GM12873 (cell line): ENCODE data around the gene ARSG.

Experiments
- TF ChIP-seq, protein P1 (sequence below): IDR thresholded peaks from 2 replicates; pipeline ENCODE4 v1.5.1; 2012; ENCODE audit warnings: low read depth, mild to moderate bottlenecking, moderate library complexity, low read length, control low read depth; ENCODE audit not compliant: insufficient read depth; ENCODE audit errors: missing control alignments

The ARSG gene

DNA sequence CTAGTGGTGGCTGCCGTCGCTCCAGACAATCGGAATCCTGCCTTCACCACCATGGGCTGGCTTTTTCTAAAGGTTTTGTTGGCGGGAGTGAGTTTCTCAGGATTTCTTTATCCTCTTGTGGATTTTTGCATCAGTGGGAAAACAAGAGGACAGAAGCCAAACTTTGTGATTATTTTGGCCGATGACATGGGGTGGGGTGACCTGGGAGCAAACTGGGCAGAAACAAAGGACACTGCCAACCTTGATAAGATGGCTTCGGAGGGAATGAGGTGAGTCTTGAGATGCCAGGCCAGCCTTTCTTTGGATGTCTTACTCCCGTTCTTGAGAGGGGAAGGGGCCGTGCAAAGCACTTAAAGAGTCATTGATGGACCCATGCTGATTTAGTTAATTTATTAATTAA, 16.1 kb downstream of the ARSG start:
- TF ChIP-seq, protein P1, sequence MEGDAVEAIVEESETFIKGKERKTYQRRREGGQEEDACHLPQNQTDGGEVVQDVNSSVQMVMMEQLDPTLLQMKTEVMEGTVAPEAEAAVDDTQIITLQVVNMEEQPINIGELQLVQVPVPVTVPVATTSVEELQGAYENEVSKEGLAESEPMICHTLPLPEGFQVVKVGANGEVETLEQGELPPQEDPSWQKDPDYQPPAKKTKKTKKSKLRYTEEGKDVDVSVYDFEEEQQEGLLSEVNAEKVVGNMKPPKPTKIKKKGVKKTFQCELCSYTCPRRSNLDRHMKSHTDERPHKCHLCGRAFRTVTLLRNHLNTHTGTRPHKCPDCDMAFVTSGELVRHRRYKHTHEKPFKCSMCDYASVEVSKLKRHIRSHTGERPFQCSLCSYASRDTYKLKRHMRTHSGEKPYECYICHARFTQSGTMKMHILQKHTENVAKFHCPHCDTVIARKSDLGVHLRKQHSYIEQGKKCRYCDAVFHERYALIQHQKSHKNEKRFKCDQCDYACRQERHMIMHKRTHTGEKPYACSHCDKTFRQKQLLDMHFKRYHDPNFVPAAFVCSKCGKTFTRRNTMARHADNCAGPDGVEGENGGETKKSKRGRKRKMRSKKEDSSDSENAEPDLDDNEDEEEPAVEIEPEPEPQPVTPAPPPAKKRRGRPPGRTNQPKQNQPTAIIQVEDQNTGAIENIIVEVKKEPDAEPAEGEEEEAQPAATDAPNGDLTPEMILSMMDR, result no peak

DNA sequence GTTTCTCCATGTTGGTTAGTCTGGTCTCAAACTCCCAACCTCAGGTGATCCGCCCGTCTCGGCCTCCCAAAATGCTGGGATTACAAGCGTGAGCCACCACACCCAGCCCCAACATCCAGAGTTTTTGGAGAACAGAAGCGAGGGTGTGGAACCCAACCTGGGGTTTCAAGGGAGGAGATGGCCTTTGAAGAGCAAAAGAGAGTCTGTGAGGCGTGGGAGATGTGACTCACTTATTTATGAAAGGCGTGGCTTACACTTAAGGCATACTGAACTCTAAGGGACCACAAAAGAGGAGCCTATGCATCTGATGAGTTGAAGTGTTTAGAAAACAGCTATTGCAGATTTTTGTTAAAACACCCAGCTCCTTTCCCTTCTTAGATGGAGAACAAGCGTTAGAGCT, 18.9 kb downstream of the ARSG start:
- TF ChIP-seq, protein P1, result no peak

DNA sequence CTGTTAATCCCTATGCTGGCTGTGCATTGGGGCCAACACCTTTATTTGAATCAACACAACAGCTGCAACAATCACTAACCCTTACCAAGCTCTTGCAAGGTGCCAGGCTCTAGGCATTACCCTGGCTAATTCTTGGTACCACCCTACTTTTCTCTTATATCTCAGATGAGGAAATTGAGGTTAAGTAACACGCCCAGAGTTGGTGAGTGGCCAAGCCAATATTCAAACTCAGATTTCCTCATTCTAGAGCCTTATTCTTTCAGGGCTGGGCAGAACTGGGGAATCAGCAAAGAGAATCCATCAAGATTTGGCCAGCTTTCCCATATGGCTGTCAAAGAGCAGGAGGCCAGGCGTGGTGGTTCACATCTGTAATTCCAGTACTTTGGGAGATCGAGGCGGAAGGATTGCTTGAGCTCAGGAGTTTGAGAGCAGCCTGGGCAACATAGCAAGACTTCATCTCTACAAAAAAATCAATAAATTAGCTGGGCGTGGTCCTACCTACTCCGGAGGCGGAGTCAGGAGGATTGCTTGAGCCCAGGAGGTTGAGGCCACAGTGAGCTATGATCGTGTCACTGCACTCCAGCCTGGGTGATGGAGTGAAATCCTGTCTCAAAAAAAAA, 23.7 kb downstream of the ARSG start:
- TF ChIP-seq, protein P1, result no peak

DNA sequence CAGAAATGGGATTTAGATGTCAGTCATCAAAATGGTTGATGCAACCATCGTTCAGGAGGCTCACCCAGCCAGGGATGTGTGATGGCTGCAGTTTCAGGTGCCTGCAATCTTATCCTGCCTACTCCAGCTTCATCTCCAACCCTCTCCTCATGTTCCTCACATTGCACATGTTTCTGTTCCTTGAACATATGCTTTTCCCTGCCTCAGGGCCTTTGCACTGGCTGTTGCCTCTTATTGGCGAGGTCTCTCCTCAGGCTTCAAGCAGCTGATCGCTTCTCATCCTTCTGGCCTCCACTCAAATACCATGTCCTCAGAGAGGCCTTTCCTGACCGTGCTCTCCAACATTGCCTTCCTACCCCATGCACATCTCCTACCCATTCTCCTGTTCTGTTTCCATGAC, 24.6 kb downstream of the ARSG start:
- TF ChIP-seq, protein P1, result no peak

DNA sequence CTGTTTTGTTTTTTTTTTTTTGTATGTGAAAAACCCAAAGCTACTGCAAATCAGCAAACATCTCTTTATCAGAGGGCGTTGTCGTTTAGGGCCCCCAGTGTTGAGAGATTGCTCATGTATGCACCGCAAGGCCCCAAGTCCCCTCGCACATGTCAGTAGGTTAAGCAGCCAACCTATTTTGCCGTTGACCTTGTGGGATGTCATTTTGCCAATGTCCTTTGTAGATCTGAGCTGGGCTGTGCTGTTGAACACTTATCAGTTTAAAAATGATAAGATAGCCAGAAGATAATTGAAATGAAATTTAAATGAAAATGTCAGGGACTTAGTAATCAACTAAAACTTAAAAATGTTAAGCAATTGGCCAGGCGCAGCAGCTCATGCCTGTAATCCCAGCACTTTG, 26.2 kb downstream of the ARSG start:
- TF ChIP-seq, protein P1, result no peak

DNA sequence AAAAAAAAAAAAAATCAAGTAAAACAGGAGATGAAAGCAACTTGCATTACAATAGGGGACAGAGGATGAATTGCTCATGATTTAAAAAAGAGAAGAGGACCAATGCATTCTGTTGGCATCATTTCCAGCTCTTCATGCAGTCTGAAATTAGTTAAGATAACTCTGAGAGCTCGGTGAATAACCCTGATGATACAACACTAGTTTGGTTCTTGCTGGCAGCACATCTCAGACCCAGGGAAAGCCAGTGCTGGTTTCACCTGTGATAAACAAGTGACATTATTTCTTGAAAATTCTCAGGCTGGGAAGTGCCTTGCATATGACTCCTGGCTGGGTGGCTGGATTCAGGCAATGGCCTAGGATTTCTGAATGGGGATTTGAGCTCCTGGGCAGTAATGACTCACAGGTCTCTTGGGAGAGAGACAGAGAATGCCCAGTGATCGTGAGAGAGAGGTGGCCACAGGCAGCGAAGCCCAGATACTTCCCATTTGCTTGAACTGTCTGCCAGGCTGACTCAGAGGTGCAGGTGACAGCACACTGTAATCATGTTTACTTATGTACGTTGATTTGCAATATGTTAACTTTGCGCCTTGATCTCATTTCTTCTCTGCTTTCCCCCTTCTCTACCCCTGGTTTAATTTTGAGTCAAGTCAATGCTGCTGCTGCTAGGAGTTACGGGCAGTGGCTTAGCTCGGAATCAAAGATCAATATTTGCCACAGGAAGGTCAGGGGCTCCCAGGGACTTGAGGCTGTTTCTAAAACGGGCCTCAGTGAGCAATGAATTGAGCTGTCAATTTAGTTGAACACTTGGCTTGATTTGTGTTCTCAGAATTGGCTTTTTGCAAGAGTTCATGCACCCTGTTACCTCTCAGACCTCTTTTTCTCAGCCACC, 27.1 kb downstream of the ARSG start:
- TF ChIP-seq, protein P1, result no peak

DNA sequence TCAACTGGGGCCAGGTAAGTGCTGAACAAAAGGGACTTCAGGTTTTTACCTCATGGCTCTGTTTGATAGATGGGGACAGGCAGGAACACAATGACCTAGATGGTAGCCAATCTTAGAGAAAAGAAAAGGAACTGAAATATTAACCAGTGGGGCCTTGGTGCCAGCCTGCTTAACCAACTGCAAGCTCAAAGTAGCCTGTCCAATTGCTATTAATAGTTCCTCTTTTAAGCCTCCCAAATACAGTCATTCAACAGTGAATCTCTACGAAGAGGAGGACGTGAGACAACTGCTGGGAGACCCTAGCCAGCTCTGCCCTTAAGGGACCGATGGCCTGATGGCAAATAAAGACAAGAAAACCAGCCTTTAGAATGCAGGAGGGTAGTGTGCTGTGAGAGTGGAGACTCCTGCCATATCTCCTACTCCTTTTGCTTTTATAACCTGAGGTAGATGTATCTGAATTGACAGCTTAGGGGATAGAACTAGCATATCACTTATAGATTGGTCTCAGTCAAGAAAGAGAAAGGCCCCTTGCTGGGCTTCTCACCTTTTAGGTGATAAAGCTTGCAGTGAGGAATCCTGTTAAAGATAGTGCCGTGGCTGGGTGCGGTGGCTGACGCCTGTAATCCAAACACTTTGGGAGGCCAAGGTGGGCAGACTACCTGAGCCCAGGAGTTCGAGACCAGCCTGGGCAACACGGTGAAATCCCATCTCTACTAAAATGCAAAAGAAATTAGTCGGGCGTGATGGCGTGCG, 28.3 kb downstream of the ARSG start:
- TF ChIP-seq, protein P1, result no peak
